Cardiac muscle cell (in vitro differentiated cells and primary cell): ENCODE results near the gene BCAP31. TPM values are rescaled to one million over a fixed set of nuclear protein-coding genes. Genes with fewer than 3 reads are reported as not detected.
A peak's percentile ranks its signal among the peaks of the same experiment; 100 is the strongest.

Source experiments
- DNase-seq, 2 donors: peaks; one replicate each; pipeline versions ENCODE4 v3.0.0 to v3.0.0-alpha.2; 2010 to 2017; ENCODE audit warnings: low read depth in 1 of 2, low spot score in 1 of 2
- H3K27ac ChIP-seq: fragments of 200-600 bp; sonication (generic); 2 replicates; pipeline ENCODE4 v1.5.1; 2016
- H3K27me3 ChIP-seq: fragments of 200-600 bp; sonication (generic); 2 replicates; pipeline ENCODE4 v1.6.0; 2016; ENCODE audit warnings: control low read depth
- H3K36me3 ChIP-seq: fragments of 200-600 bp; sonication (generic); 2 replicates; pipeline ENCODE4 v1.5.1; 2016; ENCODE audit warnings: control low read depth
- H3K4me1 ChIP-seq: fragments of 200-600 bp; sonication (generic); 2 replicates; pipeline ENCODE4 v1.8.1; 2017; ENCODE audit warnings: low read depth, mild to moderate bottlenecking, mixed run types
- H3K4me3 ChIP-seq: fragments of 200-600 bp; sonication (generic); 2 replicates; pipeline ENCODE4 v1.5.1; 2016; ENCODE audit warnings: mild to moderate bottlenecking
- H3K9me3 ChIP-seq: fragments of 200-600 bp; sonication (generic); 2 replicates; pipeline ENCODE4 v1.5.1; 2017; ENCODE audit warnings: low read depth, mild to moderate bottlenecking, control low read depth
- CTCF ChIP-seq: IDR thresholded peaks from 2 replicates; pipeline ENCODE4 v1.5.1; 2012; ENCODE audit warnings: low read depth, mild to moderate bottlenecking, low read length
- polyA plus RNA-seq: library from polyadenylated mRNA; unstranded; fragments of >200 nt; fragmentation: Nextera tagmentation; extraction: Ambion mirVana; gene quantifications from 2 replicates; pipeline ENCODE4 v1.2.1, GENCODE V29; 2016
- total RNA-seq: library from RNA; depleted of rRNA; stranded (reverse); fragments of >200 nt; gene quantifications from 2 replicates; pipeline ENCODE4 v1.2.3, GENCODE V29; 2016

BCAP31 gene
- total and polyA plus RNA-seq, 2 experiments from 2014 or later, result 74.7 to 269 TPM

- no peak for TF ChIP-seq CTCF
- peaks cover 5% of the 10 kb centered on the region for H3K4me1 ChIP-seq
- H3K27ac ChIP-seq, result no peak overlapping the region
- H3K4me3 ChIP-seq, result no peak overlapping the region
- H3K27me3 ChIP-seq, result no peaks in the 10 kb centered on the region
- no peaks in the 10 kb centered on the region for H3K36me3 ChIP-seq
- no peaks in the 10 kb centered on the region for H3K9me3 ChIP-seq
- DNase-seq, result no peak
Observed at GRCh38 chrX:153766871-153767673, 42.9 kb upstream of the BCAP31 start.

- Histone ChIP-seq H3K36me3 (no peaks in the 10 kb centered on the region), H3K4me1 (peaks cover 5% of the 10 kb centered on the region), H3K27ac (no peak overlapping the region), H3K4me3 (no peak overlapping the region), H3K9me3 (no peaks in the 10 kb centered on the region), H3K27me3 (no peaks in the 10 kb centered on the region)
- TF ChIP-seq CTCF, result no peak
- peak; percentile 13 to 74 for DNase-seq
Observed at GRCh38 chrX:153766098-153766817, 42.1 kb upstream of the BCAP31 start.

GRCh38 chrX:153765138-153766079, 41.2 kb upstream of the BCAP31 start:
- Histone ChIP-seq H3K9me3 (no peaks in the 10 kb centered on the region), H3K27ac (no peak overlapping the region), H3K36me3 (no peaks in the 10 kb centered on the region), H3K27me3 (no peaks in the 10 kb centered on the region), H3K4me3 (no peak overlapping the region), H3K4me1 (peaks cover 5% of the 10 kb centered on the region)
- peak in 1 of 2 donors; percentile 25 for DNase-seq
- no peak for TF ChIP-seq CTCF

- no peaks in the 10 kb centered on the region for H3K36me3 ChIP-seq
- H3K4me1 ChIP-seq, result peaks cover 5% of the 10 kb centered on the region
- no peak for DNase-seq
- no peak overlapping the region for H3K4me3 ChIP-seq
- no peaks in the 10 kb centered on the region for H3K9me3 ChIP-seq
- H3K27ac ChIP-seq, result no peak overlapping the region
- no peak for TF ChIP-seq CTCF
- no peaks in the 10 kb centered on the region for H3K27me3 ChIP-seq
Observed at GRCh38 chrX:153764786-153765137, 40.6 kb upstream of the BCAP31 start.

GRCh38 chrX:153763989-153764755, 40.0 kb upstream of the BCAP31 start, which contains the start of gene PLXNB3:
TSS of gene PLXNB3 (plus strand) at chrX:153764249. CDS start at chrX:153765536, 1,287 bp downstream.
- no peaks in the 10 kb centered on the region for H3K9me3 ChIP-seq
- no peaks in the 10 kb centered on the region for H3K36me3 ChIP-seq
- no peak within 1 kb of the TSS for H3K27ac ChIP-seq
- peak; percentile 73 for TF ChIP-seq CTCF
- H3K27me3 ChIP-seq, result no peaks in the 10 kb centered on the region
- DNase-seq, result peak; percentile 70 to 71
- peaks cover 5% of the 10 kb centered on the region for H3K4me1 ChIP-seq
- H3K4me3 ChIP-seq, result no peak within 1 kb of the TSS
